ENCODE data around the gene ATP8A2. TPM values are rescaled to one million over a fixed set of nuclear protein-coding genes. Genes with fewer than 3 reads are reported as not detected.

Gene ATP8A2
- total and polyA plus RNA-seq, 10 of the 15 experiments (the other 5 are each of a cell fraction or from before 2014, with no cell fraction given): 0.01 to 0.04 (median 0.04) TPM; not detected in 7

DNA sequence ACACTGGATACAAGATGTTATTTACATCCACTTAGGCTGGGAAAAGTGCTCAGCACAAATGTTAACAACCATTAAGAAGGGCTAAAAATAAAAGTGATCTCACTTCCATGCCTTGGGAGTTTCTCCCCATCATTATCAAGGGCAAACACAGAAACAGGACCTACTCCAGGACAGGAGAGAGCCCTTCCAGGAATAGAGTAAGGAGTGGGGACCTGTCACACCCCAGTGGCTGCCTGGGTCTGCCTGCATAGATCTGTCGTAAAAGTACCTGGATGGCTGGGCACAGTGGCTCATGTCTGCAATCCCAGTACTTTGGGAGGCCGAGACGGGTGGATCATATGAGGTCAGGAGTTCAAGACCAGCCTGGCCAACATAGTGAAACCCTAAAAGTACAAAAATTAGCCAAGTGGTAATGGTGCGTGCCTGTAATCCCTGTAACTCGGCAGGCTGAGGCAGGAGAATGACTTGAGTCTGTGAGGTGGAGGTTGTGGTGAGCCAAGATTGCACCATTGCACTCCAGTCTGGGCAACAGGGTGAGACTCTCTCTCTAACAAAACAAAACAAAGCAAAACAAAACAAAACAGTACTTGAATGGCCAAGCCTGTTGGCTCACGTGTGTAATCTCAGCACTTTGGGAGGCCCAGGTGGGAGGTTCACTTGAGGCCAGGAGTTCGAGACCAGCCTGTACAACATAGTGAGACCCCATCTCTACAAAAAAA, 5.6 kb downstream of the ATP8A2 start:
- DNase-seq (ENCODE audit: low read depth, low spot score): no peak
- WGBS (ENCODE audit: insufficient coverage, insufficient replicate concordance, low lambda C conversion rate, missing lambda C conversion rate): 32% methylated on average over 7 of the region's 7 CpGs
- H3K4me2 ChIP-seq (ENCODE audit: control insufficient read depth, insufficient read depth): no peak overlapping the region
- no peak for FAIRE-seq
- ChIA-PET CTCF (interaction anchor here (0.9 to 4.1 kb wide), 5 partner anchors 22 to 292 kb away, joined by 3 to 37 read pairs (median 3); no protein-coding TSS in a partner anchor), POLR2A (no interaction called here), RAD21 (ENCODE audit: unreplicated experiment) (no interaction called here), SMC1A (ENCODE audit: uncharacterized antibody, unreplicated experiment) (no interaction called here)
- no peaks in the 10 kb centered on the region for H3K4me1 ChIP-seq (ENCODE audit: control insufficient read depth, insufficient read depth, low read length)
- H3K27me3 ChIP-seq (replicated peaks in 1 of 2; ENCODE audit: control insufficient read depth in 2 of 2, insufficient read depth in 2 of 2, low read length in 1 of 2): peaks cover 4 to 8% of the 10 kb centered on the region in 2 experiments; a peak in 3 of 4 replicates
- no peak overlapping the region for H2AFZ ChIP-seq (ENCODE audit: control insufficient read depth, low read depth, low read length)
- H3K79me2 ChIP-seq (ENCODE audit: control insufficient read depth, insufficient read depth, low read length): no peaks in the 10 kb centered on the region
- H4K20me1 ChIP-seq (ENCODE audit: control insufficient read depth, insufficient read depth): no peaks in the 10 kb centered on the region
- H3K27ac ChIP-seq (ENCODE audit: control insufficient read depth, insufficient read depth): no peak overlapping the region
- H3K4me3 ChIP-seq: no peak overlapping the region
- ATAC-seq: no peak
- no TSS peak for BruUV-seq (replicated peaks)
- no peaks in the 10 kb centered on the region for H3K9me3 ChIP-seq (replicated peaks; ENCODE audit: control insufficient read depth, insufficient read depth, low read length)
- no peak overlapping the region for H3K9ac ChIP-seq (ENCODE audit: control insufficient read depth, insufficient read depth, low read length)
- H3K36me3 ChIP-seq (ENCODE audit: control insufficient read depth in 2 of 2, insufficient read depth in 2 of 2, low read length in 1 of 2): no peaks in the 10 kb centered on the region
- TF ChIP-seq PAX5 (IDR thresholded peaks at IDR 0.05; ENCODE audit: borderline replicate concordance, low read depth, low read length): no peak
- no peak for TF ChIP-seq RCOR1 (conservative IDR thresholded peaks at IDR 0.05; ENCODE audit: low read depth, low read length)
- no peak for TF ChIP-seq NFXL1 (IDR thresholded peaks at IDR 0.05; ENCODE audit: borderline replicate concordance)
- TF ChIP-seq, protein P1, sequence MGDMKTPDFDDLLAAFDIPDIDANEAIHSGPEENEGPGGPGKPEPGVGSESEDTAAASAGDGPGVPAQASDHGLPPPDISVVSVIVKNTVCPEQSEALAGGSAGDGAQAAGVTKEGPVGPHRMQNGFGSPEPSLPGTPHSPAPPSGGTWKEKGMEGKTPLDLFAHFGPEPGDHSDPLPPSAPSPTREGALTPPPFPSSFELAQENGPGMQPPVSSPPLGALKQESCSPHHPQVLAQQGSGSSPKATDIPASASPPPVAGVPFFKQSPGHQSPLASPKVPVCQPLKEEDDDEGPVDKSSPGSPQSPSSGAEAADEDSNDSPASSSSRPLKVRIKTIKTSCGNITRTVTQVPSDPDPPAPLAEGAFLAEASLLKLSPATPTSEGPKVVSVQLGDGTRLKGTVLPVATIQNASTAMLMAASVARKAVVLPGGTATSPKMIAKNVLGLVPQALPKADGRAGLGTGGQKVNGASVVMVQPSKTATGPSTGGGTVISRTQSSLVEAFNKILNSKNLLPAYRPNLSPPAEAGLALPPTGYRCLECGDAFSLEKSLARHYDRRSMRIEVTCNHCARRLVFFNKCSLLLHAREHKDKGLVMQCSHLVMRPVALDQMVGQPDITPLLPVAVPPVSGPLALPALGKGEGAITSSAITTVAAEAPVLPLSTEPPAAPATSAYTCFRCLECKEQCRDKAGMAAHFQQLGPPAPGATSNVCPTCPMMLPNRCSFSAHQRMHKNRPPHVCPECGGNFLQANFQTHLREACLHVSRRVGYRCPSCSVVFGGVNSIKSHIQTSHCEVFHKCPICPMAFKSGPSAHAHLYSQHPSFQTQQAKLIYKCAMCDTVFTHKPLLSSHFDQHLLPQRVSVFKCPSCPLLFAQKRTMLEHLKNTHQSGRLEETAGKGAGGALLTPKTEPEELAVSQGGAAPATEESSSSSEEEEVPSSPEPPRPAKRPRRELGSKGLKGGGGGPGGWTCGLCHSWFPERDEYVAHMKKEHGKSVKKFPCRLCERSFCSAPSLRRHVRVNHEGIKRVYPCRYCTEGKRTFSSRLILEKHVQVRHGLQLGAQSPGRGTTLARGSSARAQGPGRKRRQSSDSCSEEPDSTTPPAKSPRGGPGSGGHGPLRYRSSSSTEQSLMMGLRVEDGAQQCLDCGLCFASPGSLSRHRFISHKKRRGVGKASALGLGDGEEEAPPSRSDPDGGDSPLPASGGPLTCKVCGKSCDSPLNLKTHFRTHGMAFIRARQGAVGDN (IDR thresholded peaks at IDR 0.05): no peak
- TF ChIP-seq, protein P2, sequence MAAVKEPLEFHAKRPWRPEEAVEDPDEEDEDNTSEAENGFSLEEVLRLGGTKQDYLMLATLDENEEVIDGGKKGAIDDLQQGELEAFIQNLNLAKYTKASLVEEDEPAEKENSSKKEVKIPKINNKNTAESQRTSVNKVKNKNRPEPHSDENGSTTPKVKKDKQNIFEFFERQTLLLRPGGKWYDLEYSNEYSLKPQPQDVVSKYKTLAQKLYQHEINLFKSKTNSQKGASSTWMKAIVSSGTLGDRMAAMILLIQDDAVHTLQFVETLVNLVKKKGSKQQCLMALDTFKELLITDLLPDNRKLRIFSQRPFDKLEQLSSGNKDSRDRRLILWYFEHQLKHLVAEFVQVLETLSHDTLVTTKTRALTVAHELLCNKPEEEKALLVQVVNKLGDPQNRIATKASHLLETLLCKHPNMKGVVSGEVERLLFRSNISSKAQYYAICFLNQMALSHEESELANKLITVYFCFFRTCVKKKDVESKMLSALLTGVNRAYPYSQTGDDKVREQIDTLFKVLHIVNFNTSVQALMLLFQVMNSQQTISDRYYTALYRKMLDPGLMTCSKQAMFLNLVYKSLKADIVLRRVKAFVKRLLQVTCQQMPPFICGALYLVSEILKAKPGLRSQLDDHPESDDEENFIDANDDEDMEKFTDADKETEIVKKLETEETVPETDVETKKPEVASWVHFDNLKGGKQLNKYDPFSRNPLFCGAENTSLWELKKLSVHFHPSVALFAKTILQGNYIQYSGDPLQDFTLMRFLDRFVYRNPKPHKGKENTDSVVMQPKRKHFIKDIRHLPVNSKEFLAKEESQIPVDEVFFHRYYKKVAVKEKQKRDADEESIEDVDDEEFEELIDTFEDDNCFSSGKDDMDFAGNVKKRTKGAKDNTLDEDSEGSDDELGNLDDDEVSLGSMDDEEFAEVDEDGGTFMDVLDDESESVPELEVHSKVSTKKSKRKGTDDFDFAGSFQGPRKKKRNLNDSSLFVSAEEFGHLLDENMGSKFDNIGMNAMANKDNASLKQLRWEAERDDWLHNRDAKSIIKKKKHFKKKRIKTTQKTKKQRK (IDR thresholded peaks at IDR 0.05; ENCODE audit: low read depth, low read length): no peak
- no peak for TF ChIP-seq POU2F2 (IDR thresholded peaks at IDR 0.05; ENCODE audit: borderline replicate concordance, low read depth, low read length)
- no peak for TF ChIP-seq CREB1 (IDR thresholded peaks at IDR 0.05; ENCODE audit: low read depth)
- no peak for TF ChIP-seq TARDBP (IDR thresholded peaks at IDR 0.05; ENCODE audit: borderline replicate concordance)
- no peak for TF ChIP-seq POLR2A (IDR thresholded peaks at IDR 0.05; ENCODE audit: low read depth, low read length)
- no peak for TF ChIP-seq RFX5 (IDR thresholded peaks at IDR 0.05; ENCODE audit: low read depth, low read length)
- TF ChIP-seq SRF (IDR thresholded peaks at IDR 0.05; ENCODE audit: low read depth in 2 of 2, low read length in 2 of 2): no peak
- no peak for TF ChIP-seq ZNF384 (IDR thresholded peaks at IDR 0.05; ENCODE audit: borderline replicate concordance, low read depth, low read length)
- no peak for TF ChIP-seq NRF1 (conservative IDR thresholded peaks at IDR 0.05; ENCODE audit: low read depth, low read length)
- no peak for TF ChIP-seq SMARCA5 (IDR thresholded peaks at IDR 0.05)
- in situ Hi-C loops (cut with MboI) (loop anchor here (10.0 kb wide), 1 partner anchor 293 kb away; no protein-coding TSS in a partner anchor), intact Hi-C loops (cut with micrococcal nuclease; ENCODE audit: unreplicated experiment) (loop anchor here (5.0 to 10.0 kb wide), 2 partner anchors 143 to 380 kb away; no protein-coding TSS in a partner anchor)

Data from GM12878 (cell line).